ENCODE data around the gene C3. TPM values are rescaled to one million over a fixed set of nuclear protein-coding genes. Genes with fewer than 3 reads are reported as not detected.

The C3 gene
- total RNA-seq, 1 donor: 93.5 TPM

DNA sequence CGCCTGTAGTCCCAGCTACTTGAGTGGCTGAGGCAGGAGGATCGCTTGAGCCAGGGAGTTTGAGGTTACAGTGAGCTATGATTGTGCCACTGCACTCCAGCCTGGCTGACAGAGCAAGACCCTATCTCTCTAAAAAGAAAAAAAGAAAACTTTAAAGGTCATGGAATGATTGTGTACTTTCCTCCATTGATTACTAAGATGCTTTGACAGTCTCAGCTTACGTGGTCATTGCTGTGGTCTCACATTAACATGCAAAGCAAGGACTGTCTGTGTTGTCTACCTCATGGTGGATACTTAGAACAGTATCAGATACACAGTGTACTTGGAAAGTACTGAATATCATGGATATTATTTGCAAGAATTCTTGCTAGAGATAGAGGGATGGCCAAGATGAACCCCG lies 36.5 kb downstream of the C3 start:
- TF ChIP-seq, protein P1, sequence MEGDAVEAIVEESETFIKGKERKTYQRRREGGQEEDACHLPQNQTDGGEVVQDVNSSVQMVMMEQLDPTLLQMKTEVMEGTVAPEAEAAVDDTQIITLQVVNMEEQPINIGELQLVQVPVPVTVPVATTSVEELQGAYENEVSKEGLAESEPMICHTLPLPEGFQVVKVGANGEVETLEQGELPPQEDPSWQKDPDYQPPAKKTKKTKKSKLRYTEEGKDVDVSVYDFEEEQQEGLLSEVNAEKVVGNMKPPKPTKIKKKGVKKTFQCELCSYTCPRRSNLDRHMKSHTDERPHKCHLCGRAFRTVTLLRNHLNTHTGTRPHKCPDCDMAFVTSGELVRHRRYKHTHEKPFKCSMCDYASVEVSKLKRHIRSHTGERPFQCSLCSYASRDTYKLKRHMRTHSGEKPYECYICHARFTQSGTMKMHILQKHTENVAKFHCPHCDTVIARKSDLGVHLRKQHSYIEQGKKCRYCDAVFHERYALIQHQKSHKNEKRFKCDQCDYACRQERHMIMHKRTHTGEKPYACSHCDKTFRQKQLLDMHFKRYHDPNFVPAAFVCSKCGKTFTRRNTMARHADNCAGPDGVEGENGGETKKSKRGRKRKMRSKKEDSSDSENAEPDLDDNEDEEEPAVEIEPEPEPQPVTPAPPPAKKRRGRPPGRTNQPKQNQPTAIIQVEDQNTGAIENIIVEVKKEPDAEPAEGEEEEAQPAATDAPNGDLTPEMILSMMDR (IDR thresholded peaks at IDR 0.05; ENCODE audit: insufficient read depth, low read length): no peak
- DNase-seq (ENCODE audit: low read depth): no peak

DNA sequence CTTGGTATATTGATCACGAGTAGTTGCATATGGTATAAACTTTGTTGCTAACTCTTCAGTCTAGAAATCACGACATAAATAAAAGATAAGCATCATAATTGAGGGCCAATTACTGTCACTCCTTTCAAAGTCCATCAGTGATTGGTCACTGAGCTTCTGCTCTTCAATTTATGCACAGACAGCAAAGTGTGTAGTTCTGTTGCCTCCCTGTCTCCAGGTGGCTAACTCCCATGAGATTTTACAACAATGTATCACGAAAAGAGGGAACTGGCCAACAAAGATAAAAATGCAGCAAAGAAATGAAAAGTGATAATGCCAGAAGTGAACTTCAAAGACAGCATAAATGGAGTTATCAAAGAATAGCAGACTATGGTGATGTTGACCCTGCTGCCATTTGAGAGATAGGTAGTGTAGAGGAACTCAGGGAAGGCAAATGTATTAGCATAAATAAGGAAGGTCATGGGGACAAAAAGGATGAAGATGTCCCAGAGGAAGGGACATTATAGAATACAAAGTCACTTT lies 37.8 kb downstream of the C3 start:
- no peak for DNase-seq (ENCODE audit: low read depth)
- no peak overlapping the region for H3K4me3 ChIP-seq (ENCODE audit: low read depth, low read length)
- TF ChIP-seq, protein P1 (IDR thresholded peaks at IDR 0.05; ENCODE audit: insufficient read depth, low read length): no peak

More for the DNA sequence above, 36.5 kb downstream of the C3 start:
- no peak overlapping the region for H3K4me3 ChIP-seq (ENCODE audit: low read depth, low read length)

DNA sequence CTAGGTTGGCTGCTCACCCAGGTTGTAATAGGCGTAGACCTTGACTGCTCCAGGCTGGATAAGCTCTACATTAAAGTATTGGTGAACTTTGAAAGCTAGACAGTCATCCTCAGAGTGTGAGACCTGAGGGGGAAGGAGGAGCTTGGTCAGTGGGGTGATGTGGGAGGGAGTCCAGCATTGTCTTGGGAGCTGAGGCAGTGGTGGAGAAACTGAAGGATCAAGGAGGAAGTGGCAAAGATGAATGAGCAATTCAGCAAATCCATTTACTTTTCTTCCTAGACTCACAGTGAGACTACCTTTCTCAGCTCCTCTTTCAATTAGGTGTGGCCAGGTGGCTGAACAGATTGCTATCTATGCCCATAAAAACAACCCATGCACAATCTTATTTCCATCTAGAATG lies 40.3 kb downstream of the C3 start:
- TF ChIP-seq, protein P1 (IDR thresholded peaks at IDR 0.05; ENCODE audit: insufficient read depth, low read length): no peak
- H3K4me3 ChIP-seq (ENCODE audit: low read depth, low read length): no peak overlapping the region
- no peak for DNase-seq (ENCODE audit: low read depth)

DNA sequence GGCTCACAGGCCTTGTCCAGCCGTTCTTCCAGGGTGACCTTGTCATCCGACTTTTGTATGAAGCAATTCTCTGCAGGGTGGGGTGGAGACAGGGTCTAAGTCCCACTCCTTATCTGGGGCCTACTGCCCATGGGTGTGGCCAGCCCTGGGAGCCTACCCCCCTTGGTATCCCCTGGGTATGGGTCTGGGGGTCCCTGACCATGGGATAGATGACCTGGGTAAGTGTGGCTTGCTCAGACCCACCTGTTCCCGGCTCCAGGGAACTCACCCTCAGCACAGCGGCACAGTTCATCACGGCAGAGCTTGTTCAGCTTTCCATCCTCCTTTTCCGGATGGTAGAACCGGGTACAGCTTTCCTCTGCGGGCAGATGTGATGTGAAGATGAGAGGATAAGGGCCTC lies 41.3 kb downstream of the C3 start:
- TF ChIP-seq, protein P1 (IDR thresholded peaks at IDR 0.05; ENCODE audit: insufficient read depth, low read length): no peak
- no peak overlapping the region for H3K4me3 ChIP-seq (ENCODE audit: low read depth, low read length)
- no peak for DNase-seq (ENCODE audit: low read depth)

DNA sequence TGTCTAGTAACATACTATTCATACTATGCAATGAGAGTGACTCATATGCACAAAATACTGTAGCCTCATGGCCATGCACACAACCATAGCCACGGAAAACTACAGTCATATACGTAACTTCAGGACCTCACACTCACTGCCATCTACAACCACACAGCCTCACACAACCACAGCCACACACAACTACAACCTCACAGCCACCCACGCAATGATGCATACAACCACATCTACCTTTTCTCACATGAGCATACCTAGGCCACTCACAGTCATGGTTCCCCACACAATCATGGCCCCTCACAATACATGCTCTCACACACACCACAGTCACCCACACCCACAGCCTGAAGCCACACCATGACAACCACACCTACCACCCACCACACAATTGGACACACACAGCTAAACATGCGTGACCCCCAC lies 41.8 kb downstream of the C3 start:
- H3K4me3 ChIP-seq (ENCODE audit: low read depth, low read length): no peak overlapping the region
- no peak for DNase-seq (ENCODE audit: low read depth)
- TF ChIP-seq, protein P1 (IDR thresholded peaks at IDR 0.05; ENCODE audit: insufficient read depth, low read length): no peak

DNA sequence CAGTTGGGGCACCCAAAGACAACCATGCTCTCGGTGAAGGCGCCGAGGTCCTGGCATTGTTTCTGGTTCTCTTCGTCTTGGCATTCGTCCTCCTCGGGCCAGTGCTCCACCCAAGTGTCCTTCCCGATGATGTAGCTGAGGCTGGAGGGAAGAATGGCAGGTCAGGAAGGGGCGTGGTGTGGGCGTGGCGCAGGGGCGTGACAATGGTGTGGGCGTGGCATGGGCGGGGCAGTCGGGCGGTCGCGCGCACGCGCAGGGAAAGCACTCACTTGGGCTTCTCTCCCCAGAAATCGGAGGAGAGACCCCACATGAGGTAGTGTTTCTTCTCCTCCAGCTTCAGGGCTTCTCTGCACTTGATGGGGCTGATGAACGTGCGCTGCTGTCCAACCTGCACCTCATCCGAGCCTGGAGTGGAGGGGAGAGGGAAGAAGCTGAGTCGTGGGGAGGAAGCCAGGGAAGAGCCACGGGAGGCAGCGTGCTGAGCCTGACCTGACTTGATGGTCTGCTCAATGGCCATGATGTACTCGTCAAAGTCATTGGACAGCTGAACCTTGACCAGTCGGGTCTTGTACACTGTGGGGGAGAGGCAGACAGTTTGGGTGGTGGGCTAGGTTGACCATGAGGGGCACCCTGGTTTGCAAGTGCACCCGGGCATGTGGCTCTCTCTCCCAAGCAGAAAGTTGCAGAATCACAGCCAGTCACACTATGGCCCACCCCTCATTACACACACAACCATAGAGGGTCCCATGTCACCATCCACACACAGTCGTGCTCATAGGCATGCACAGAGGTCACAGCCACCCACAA lies 42.4 kb downstream of the C3 start:
- no peak overlapping the region for H3K4me3 ChIP-seq (ENCODE audit: low read depth, low read length)
- TF ChIP-seq, protein P1 (IDR thresholded peaks at IDR 0.05; ENCODE audit: insufficient read depth, low read length): no peak
- no peak for DNase-seq (ENCODE audit: low read depth)

Data from fibroblast of the aortic adventitia (primary cell).